ENCODE data around the gene TMC4.

The TMC4 gene

DNA sequence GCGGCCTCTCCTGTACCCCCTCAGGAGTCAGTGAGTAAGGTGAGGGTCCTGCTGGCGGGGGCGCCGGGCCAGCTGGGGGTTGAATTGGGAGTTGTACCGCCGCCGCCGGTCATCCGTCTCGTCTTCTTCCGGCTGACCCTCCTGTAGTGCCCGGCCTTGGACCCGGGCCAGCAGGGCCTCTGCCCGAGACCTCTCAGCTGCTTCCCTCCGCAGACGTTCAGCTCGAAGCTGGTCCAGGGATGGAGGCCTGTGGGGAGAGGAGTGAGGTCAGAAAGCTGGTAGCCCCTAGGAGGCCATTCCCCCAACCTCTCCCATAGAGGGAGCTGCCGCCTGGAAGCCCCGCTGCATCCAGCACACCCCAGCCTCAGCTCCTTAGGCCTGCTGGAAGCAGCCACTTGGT lies 17.3 kb downstream of the TMC4 start:
- no peak for DNase-seq (ENCODE audit: low read depth)

DNA sequence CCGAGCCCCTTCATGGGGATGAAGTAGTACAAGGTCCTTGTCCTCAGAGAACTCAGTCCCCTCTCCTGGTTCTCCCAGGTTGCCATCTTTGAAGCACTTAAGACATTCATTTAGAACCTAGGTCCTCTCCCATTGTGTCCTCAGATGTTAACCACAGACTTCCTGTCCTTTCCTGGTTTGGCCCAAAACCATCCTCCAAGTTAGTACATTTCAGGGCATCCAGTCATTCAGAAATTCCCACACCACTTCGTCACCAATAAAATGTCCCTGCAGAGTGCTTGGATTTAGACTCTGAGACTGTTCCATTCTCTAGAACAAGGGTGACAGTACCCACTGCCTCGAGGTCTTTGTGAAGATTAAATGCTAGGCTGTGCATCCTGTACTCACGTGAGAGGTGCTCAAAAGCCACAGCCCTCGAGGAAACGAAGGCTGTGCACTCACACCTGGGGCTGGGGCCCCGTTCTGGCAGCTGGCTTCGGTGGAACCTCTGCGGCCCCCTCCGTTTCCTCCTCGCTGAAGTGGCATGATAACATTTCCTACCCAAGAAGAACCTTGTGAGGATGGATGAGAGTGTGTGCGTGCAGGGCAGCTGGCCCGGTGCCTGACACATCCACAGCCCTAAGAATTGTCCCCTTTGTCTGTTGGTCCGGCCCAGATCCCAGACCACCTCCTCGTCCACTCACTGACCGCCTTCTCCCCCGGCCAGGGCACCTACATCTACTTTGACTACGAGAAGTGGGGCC lies 18.2 kb downstream of the TMC4 start:
- DNase-seq (ENCODE audit: low read depth) = no peak

DNA sequence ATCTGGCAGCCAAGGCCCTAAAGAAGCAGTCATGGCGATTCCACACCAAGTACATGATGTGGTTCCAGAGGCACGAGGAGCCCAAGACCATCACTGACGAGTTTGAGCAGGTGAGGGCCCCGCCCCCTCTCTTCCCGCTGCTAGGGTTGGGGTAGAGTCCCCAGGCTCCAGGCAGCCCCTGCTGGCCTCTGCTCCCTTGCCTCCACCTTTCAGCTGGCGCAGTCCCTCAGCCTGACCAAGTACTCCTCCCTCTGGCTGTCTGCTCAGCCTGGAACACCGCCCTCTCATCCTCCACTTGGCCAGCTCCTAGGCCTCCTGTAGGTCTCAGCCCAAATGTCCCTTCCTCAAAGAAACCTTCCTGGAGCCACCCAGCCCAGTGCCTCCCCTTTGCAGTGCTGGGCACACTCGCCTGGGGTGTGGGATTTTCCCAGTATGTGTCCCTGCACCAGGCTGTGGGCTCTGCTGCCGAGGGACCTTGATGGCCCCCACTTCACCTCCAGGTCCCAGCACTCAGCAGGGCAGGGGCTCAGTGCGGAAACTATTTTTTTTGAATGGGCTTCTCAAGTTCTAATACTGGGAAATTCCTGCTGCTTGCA lies 19.1 kb downstream of the TMC4 start:
- no peak for DNase-seq (ENCODE audit: low read depth)

DNA sequence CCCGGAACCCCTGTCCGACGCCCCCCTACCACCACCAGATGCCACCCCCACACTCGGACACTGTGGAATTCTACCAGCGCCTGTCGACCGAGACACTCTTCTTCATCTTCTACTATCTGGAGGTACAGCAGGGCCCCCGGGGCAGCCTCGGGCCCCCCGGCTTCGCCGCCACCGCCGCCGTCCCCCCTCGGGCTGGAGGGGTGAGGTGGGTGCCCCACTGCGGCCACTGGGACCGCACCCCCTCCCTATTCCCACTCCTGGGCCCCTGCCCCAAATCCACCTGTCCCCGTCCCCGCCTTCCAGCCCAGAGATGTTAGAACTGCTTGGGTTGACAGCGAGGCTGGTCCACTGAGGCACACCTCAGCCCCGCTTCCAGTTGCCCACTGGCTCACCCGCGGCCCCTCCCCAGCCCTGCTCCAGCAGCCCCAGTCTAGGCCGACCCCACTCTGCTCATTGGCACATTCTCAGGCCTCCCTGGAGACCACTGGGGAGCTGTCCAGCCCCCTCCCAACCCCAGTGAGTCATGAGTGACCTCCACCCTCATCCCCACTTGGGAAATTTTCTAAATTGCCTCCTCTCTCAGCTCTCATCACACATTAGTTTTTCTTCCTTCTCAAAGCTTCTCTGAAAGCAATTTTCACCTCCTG lies 20.0 kb downstream of the TMC4 start:
- DNase-seq (ENCODE audit: low read depth) = no peak

DNA sequence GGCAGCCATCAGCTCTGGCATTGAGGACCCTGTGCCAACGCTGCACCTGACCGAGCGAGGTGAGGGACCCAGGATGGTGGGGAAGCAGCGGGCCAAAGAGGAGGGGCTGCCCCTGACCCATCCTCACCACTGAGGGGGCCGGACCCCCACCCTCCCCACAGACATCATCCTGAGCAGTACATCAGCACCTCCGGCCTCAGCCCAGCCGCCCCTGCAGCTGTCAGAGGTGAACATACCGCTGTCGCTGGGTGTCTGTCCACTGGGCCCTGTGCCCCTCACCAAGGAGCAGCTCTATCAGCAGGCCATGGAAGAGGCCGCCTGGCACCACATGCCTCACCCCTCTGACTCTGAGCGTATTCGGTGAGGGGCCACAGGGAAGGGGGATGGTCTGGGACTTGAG lies 20.7 kb downstream of the TMC4 start:
- DNase-seq (ENCODE audit: low read depth) = no peak

DNA sequence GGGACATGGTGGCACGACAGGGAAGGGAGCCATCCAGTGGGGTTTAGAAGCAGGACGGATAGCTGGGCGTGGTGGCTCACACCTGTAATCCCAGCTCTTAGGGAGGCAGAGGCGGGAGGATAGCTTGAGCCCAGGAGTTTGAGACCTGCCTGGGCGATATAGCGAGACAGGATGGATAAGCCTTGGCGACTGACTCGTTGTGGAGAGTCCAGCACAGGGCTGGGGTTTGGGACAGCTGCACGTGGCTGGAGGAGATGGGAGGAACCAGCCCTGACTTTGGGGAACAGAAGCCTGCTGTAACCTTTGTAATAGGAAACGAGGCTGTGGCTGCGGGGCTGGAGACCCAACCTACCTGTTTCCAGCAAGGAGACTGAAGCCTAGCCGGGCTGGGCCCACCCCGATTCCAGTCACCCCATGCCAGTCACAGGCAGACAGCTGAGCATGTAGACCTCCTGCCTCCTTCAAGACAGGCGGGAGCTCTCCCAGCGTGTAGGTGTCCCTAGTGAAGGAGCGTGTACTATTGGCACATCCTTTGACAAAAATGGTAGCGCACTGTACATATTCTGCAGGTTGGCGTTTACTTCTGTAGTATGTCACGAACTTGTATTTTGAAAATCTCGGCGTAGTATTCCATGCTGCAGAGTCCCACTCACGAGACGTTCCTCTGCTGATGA lies 21.5 kb downstream of the TMC4 start:
- DNase-seq (ENCODE audit: low read depth) = no peak

DNA sequence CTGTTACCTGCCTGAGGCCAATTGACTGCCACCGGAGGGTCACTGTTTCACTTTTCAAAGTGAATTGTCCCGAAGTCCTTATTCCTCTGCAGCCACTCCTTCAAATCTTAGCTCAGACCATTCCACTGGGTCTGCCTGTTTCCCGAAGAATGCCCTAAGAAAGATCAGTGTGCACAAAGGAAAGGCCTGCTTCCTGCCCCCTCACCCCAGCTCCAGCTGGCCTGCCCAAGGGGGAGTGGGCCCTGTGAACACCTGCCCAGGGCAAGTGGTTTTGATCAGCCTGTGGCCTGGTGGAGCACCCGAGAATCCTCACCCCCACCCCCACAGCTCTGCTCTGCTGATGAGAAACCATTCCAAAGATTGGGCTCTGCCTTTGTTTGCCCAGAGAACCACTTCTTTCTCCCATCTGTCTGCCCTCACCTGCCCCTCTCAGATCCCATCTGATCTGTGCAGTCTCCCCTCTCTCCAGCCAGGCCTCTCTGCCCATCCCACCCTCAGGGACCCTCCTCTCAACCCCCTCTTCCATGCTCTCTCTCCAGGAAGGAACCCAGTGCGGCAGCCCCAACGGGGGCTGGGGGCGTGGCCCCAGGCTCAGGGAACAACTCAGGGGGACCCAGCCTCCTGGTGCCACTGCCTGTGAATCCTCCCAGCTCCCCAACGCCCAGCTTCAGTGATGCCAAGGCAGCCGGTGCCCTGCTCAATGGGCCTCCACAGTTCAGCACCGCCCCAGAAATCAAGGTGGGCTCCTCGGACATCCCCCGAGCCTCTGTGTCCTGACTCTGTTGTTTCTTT lies 23.7 kb downstream of the TMC4 start:
- DNase-seq (ENCODE audit: low read depth) = no peak

DNA sequence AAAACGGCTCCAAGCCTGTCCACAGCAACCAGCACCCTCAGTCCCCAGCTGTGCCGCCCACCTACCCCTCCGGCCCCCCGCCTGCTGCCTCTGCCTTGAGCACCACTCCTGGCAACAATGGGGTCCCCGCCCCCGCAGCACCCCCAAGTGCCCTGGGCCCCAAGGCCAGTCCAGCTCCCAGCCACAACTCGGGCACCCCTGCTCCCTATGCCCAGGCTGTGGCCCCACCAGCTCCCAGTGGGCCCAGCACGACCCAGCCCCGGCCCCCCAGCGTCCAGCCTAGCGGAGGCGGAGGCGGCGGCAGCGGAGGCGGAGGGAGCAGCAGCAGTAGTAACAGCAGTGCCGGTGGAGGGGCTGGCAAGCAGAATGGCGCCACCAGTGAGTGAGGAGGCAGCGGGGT lies 24.8 kb downstream of the TMC4 start:
- no peak for DNase-seq (ENCODE audit: low read depth)

DNA sequence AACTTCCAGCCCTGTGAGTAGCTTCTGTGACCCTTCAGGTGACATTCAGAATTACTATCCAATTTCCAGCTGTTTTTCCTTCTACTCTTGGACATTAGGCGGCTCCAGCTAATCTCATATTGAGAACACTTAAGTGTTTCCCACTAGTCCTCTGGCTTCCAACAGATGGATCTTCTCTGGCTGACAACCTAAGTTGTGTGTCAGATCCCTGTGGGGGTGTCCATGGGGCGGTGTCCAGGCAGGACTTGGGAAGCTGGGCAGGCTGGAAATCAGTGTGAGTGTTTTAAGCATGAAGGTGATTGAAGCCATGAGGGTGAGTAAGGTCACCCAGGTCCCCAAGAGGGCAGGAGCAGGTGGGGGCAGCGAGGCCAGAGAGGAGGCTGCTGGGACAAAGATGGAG lies 25.3 kb downstream of the TMC4 start:
- no peak for DNase-seq (ENCODE audit: low read depth)

DNA sequence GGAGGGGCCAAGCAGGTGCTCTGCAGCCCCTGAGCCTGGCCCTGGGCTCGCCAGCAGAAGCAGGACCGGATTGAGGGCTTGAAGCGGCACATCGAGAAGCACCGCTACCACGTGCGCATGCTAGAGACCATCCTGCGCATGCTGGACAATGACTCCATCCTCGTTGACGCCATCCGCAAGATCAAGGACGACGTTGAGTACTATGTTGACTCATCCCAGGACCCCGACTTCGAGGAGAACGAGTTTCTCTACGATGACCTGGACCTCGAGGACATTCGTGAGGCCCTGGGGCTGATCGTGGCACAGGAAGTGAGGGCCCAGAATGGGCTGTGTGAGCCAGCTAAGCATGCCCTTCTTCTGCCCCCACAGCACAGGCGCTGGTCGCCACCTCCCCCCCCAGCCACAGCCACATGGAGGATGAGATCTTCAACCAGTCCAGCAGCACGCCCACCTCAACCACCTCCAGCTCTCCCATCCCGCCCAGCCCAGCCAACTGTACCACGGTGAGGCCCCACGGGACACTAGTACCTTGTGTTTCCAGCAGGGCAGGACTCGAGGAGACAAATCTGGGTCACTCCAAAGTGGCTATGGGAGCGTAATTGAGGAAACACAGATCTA lies 27.3 kb downstream of the TMC4 start:
- DNase-seq (ENCODE audit: low read depth) = no peak

DNA sequence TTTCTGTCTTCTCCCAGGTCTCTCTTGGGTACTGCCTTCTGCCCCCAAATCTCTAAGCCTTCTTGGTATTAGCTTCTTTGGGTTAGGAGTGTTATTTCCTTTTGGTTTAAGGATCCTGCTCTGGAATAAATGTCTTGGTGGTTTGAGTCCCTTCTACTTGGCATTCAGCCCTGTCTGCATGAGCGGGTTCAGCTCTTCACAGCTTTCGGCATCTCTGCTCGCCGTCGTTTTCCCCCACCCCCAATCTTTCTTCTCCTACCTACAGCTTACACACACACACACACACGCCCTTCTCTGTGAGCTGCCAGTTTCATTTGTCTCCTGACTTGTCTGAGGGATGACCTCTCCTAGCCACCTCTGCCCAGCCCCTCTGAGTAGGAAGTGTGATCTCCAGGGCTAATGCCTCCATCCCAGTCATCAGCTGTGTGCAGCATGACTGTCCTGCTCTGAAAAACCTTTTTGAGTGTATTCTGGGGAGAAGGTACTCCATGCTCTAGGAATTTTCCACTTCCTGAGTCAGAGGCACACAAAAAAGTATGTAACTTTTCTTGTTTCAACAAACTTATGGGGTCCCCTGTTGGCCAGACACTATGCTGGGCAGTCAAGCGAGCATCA lies 30.7 kb downstream of the TMC4 start:
- DNase-seq (ENCODE audit: low read depth) = no peak

DNA sequence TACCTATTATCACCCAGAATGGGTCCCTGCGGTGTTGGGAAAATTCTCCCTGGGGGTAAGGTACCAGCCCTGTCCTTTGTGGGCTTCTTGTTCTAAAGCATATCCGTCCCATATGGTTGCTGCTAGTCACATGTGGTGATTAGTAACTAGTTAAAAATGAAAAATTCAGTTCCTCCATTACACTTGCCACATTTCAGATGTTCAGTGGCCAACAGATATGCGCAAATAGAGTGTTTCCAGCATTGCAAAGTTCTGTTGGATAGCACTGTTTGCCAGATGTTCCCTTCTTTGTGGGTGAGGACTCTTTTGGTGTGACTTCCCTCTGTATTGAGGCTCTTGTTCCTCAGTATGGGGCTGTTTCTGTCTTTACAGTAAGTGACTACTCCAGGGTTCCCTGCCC lies 31.6 kb downstream of the TMC4 start:
- no peak for DNase-seq (ENCODE audit: low read depth)

DNA sequence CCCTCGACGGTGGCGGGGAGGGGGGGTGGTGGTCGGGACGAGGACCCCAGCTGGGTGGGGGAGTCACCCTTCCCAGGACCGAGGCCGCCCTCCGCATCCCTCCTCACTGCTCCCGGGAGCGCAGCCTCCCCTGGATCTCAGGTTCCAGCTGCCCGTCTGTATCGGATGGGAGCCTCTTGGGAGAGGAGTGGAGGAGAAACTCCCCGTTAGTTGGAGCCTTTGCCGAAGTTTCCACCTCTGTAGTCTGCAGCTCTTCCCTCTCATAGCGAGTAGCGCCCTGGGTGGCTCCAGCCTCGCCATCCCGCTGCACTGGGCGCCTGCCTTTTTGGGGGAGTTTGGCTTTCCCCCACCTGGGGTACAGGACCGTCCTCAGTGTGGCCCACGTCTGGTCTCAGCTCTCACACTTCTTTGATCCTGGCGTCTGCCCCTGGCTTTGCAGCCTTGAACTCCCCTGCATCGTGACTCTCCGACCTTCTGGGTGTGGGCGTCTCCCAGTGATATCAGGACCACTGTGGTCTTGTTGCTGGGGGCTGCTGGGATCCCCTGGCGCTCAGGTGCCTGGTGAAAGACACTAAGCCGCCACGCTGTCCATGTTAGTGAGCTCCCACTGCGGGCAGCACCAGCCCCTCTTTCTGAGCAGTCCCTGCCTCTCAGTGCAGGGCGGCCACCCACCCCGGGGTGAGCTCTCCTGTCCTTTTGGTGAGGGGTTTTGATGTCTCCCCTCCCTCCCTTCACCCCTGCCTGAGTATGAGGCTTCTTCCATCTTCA lies 34.3 kb downstream of the TMC4 start:
- DNase-seq (ENCODE audit: low read depth) = no peak

DNA sequence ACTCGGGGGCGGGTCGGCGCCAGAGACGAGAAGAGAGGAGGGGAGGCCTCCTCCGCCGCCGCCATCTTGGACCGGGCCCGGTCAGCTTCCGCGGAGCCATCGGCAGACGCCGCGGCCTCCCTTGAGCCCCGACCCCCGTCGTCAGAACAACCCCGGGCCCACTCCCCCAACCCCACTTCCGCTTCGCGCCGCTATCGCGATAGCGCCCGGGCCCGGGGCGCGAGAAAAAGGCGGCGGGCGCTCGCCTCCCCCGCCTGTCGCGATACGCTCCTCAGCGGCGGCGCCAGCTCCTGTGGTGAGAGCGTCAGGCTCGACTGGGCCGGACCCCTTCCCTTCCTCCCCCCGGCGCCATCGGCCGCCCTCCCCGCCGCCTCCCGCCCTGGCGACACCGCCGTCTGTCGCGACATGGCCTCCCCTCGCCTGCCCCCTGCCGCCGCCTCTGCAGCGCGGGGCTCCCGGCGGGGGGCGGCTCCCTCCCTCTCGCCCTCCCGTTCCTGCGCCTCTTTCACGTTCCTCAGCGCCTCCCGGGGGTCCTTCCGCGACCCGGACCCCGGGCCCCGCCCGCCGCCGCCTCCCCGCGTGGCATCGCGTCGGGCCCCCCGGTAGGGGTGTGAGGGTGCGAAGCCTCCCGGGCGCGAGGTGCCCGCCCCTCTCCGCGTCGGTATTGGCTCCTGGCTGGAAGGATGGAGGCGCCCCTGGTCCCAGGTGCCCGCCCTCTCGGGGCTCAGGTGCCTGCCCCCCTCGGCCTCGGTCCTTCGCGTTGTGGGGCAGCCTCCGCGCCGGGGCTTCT lies 35.1 kb downstream of the TMC4 start, which contains the start of gene CNOT3:
CNOT3 (plus strand) TSS at position 64 of the 790 bp plus-strand sequence. CDS start 5,217 bp downstream, outside the sequence.
- DNase-seq (ENCODE audit: low read depth) = no peak

DNA sequence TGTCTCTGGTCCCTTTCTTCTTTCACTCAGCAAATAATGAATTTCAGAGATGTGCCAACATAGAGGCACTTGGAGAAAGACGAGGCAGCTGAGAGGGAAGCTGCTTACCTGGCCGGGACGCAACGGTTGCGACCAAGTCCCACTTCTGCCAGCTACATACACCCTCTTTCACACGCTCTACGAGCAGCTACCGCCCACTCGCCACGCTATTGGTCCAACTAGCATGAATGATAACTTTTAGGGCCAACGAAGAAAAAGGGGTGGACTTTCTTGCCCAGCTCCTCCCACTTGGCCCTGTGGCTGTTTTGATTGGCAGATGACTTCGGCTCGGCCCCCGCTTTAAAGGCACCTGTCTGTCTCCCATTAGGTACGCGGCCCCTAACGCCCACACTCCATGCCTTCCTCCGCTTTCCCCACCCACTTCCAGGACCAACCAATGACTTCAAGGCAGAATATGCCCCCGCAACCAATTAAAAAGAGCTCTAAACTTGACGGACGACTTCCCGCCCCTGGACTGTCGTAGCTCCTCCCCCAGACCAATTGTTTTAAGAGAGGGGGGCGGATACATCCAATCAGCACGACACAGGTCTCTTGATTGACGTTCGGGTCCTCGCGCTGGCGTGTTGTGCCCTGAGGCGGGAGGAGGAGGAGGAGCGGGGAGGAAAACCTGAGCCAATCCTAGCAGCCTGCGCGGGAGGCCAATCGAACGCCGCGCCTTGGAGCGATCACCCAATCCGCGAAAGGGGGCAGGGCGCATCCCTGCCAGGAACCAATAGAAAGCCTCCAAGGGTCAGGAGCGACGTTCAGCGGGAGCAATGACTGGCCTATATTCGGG lies 35.9 kb downstream of the TMC4 start:
- peak; percentile 99 for DNase-seq (ENCODE audit: low read depth)

DNA sequence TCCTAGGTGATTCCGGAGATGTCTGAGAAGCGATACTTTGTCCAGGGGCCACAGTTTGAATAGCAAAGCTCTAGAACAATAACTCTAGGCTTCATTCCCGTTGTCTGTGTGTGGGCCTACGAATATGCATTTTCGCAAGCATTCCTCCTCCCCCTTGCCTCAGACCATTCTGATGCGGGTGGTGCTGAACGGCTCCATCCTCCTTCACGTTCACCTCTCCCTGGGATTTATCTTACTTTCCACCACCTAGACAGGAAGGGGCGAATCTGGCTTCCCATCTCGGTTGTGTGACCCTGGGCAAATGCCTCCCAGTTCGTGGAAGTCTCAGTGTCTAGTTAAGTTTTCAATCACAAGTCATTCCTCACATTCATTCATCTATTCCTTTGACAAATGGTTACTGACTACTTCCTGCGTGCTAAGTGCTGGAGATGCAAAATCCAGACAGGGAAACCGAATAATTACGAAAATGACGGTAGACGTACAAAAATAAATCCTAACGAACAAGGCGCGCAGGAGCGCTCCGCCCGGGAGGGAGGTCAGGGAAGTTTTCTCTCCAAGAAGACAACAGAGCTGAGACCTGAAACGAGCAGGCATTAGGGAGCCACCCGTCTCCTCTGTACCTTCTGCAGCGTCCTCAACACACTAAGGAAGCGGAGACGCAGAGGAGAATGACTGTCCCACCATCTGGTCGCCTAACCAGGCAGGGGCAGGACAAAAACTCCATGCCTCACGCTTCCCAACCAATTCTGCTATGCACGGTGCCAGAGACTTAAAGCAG lies 36.7 kb downstream of the TMC4 start:
- DNase-seq (ENCODE audit: low read depth) = no peak

DNA sequence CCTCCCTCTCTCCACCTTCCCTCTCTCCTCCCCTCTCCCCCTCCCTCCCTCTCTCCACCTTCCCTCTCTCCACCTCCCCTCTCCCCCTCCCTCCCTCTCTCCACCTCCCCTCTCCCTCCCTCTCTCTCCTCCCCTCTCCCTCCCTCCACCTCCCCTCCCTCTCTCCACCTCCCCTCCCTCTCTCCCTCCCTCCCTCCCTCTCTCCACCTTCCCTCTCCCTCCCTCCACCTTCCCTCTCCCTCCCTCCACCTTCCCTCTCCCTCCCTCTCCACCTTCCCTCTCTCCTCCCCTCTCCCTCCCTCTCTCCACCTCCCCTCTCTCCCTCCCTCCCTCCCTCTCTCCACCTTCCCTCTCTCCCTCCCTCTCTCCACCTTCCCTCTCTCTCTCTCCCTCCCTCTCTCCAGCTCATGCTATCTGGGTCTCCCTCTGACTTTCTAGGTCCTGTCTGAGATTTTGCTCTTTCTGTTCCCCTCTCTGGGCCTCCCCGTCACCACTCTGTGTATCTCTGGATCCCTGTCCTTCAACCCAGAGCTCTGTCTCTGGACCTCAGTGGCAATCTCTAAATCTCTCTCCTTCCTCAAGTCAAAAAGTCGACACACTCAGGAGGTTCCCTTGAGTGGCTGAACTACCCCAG lies 38.9 kb downstream of the TMC4 start:
- DNase-seq (ENCODE audit: low read depth) = no peak
